Gastroesophageal sphincter (tissue), 4 donors: Measurements from ENCODE around the gene NRG2. TPM values are rescaled to one million over a fixed set of nuclear protein-coding genes. Genes with fewer than 3 reads are reported as not detected.

Experiments
- ATAC-seq: fragments of 150-250 bp; one replicate; pipeline ENCODE4 v1.9.1; 2016; ENCODE audit warnings: mild to moderate bottlenecking, moderate library complexity
- H3K27ac ChIP-seq, 4 donors: fragments of 200-600 bp; sonication (generic) in 3 of 4; 1 replicate in 3 of 4; 2 replicates in 1 of 4; pipeline ENCODE4 v1.5.1; 2016 to 2019
- H3K27me3 ChIP-seq: fragments of 200-600 bp; sonication (generic); one replicate; pipeline ENCODE4 v1.5.1; 2019
- H3K36me3 ChIP-seq, 2 donors: fragments of 200-600 bp; sonication (generic); one replicate each; pipeline ENCODE4 v1.5.1; 2019; ENCODE audit warnings: control low read depth in 1 of 2
- H3K4me1 ChIP-seq, 3 donors: fragments of 200-600 bp; sonication (generic); 1 replicate in 2 of 3; 2 replicates in 1 of 3; pipeline ENCODE4 v1.5.1; 2016 to 2019; ENCODE audit warnings: control low read depth in 2 of 3
- H3K4me3 ChIP-seq, 2 donors: fragments of 200-600 bp; sonication (generic); one replicate each; pipeline ENCODE4 v1.5.1; 2019; ENCODE audit warnings: mild to moderate bottlenecking in 1 of 2, moderate library complexity in 1 of 2
- H3K9me3 ChIP-seq, 3 donors: fragments of 200-600 bp; sonication (generic); one replicate each; pipeline ENCODE4 v1.5.1; 2017 to 2019; ENCODE audit warnings: control low read depth in 2 of 3
- CTCF ChIP-seq, 4 experiments: fragments of 200-600 bp in 2 of 4; fragments of 450-650 bp in 2 of 4; sonication (generic) in 1 of 4; IDR thresholded peaks; one replicate each; pipeline ENCODE4 v1.5.1; 2017 to 2019; ENCODE audit warnings: antibody characterized with exemption in 4 of 4, mild to moderate bottlenecking in 2 of 4, moderate library complexity in 2 of 4
- EP300 ChIP-seq: sonication (generic); formaldehyde crosslinking; IDR thresholded peaks from one replicate; pipeline ENCODE4 v1.6.1; 2017; ENCODE audit warnings: antibody characterized with exemption, mild to moderate bottlenecking
- POLR2A ChIP-seq, 2 donors: fragments of 450-650 bp; IDR thresholded peaks; one replicate each; pipeline ENCODE4 v1.6.1; 2017; ENCODE audit warnings: antibody characterized with exemption in 2 of 2, mild to moderate bottlenecking in 2 of 2, moderate library complexity in 1 of 2
- POLR2AphosphoS5 ChIP-seq: sonication (generic); formaldehyde crosslinking; IDR thresholded peaks from one replicate; pipeline ENCODE4 v1.6.1; 2017; ENCODE audit warnings: antibody characterized with exemption
- WGBS, 2 donors: methylation state at CpG; one replicate each; pipeline ENCODE4 v1.1.5; 2018; ENCODE audit warnings: low coverage in 1 of 2; 5-methylcytosine and 5-hydroxymethylcytosine counted together
- total RNA-seq, 4 donors: library from RNA; depleted of rRNA; stranded (reverse); fragments of >200 nt; gene quantifications; one replicate each; pipeline ENCODE4 v1.1.0, GENCODE V29; 2016

NRG2 gene
- total RNA-seq, 4 donors from 2014 or later = 3.2 to 7.6 (median 5.1) TPM

GRCh38 chr5:139951983-139952382 lies 91.1 kb downstream of the NRG2 start:
- no peak overlapping the region for H3K4me3 ChIP-seq
- H3K4me1 ChIP-seq = peaks cover 0 to 9% (median 0%) of the 10 kb centered on the region in 3 donors
- no peaks in the 10 kb centered on the region for H3K36me3 ChIP-seq
- ATAC-seq = no peak
- no peaks in the 10 kb centered on the region for H3K9me3 ChIP-seq
- H3K27me3 ChIP-seq = no peaks in the 10 kb centered on the region
- TF ChIP-seq POLR2A (IDR thresholded peaks at IDR 0.05) (no peak), CTCF (IDR thresholded peaks at IDR 0.05) (no peak), POLR2AphosphoS5 (no peak), EP300 (no peak)
- H3K27ac ChIP-seq = no peak overlapping the region
- WGBS, 2 donors = 40 to 50% methylated on average over 1 of the region's 1 CpG

- 60 to 90% methylated on average over 1 to 2 of the region's 6 CpGs for WGBS, 2 donors
- no peaks in the 10 kb centered on the region for H3K9me3 ChIP-seq
- no peak overlapping the region for H3K4me3 ChIP-seq
- TF ChIP-seq POLR2AphosphoS5 = no peak
- H3K27me3 ChIP-seq = no peaks in the 10 kb centered on the region
- H3K4me1 ChIP-seq = peaks cover 0 to 9% (median 0%) of the 10 kb centered on the region in 3 donors
- no peak for ATAC-seq
- no peaks in the 10 kb centered on the region for H3K36me3 ChIP-seq
- no peak overlapping the region for H3K27ac ChIP-seq
Observed at GRCh38 chr5:139951296-139951924, 91.7 kb downstream of the NRG2 start.

GRCh38 chr5:139950436-139950835 lies 92.7 kb downstream of the NRG2 start:
- H3K27me3 ChIP-seq = no peaks in the 10 kb centered on the region
- ATAC-seq = no peak
- H3K9me3 ChIP-seq = no peaks in the 10 kb centered on the region
- WGBS, 2 donors = 83% methylated on average over 2 of the region's 2 CpGs; no CpG with 5 or more reads in 1 of the 2 donors
- peaks cover 0 to 9% (median 0%) of the 10 kb centered on the region in 3 donors for H3K4me1 ChIP-seq
- H3K4me3 ChIP-seq = no peak overlapping the region
- H3K36me3 ChIP-seq = no peaks in the 10 kb centered on the region
- H3K27ac ChIP-seq = no peak overlapping the region
- no peak for TF ChIP-seq EP300
- TF ChIP-seq CTCF (IDR thresholded peaks at IDR 0.05) = no peak
- TF ChIP-seq POLR2A (IDR thresholded peaks at IDR 0.05) = no peak
- TF ChIP-seq POLR2AphosphoS5 = no peak

GRCh38 chr5:139949710-139950109 lies 93.4 kb downstream of the NRG2 start:
- Histone ChIP-seq H3K9me3 (no peaks in the 10 kb centered on the region), H3K27me3 (no peaks in the 10 kb centered on the region), H3K36me3 (no peaks in the 10 kb centered on the region), H3K4me1 (peaks cover 0 to 9% (median 0%) of the 10 kb centered on the region in 3 donors), H3K27ac (no peak overlapping the region), H3K4me3 (no peak overlapping the region)
- TF ChIP-seq CTCF (IDR thresholded peaks at IDR 0.05) (no peak), POLR2A (IDR thresholded peaks at IDR 0.05) (no peak), EP300 (no peak), POLR2AphosphoS5 (no peak)
- ATAC-seq = no peak
- 45 to 50% methylated on average over 1 of the region's 1 CpG for WGBS, 2 donors

- TF ChIP-seq CTCF (IDR thresholded peaks at IDR 0.05) = no peak
- no peak for TF ChIP-seq POLR2A (IDR thresholded peaks at IDR 0.05)
- TF ChIP-seq POLR2AphosphoS5 = no peak
- no peak for TF ChIP-seq EP300
- H3K9me3 ChIP-seq = peaks cover 0 to 7% (median 0%) of the 10 kb centered on the region in 3 donors
- no peak for ATAC-seq
- no peak overlapping the region for H3K4me3 ChIP-seq
- peaks cover 0 to 9% (median 0%) of the 10 kb centered on the region in 3 donors for H3K4me1 ChIP-seq
- no peaks in the 10 kb centered on the region for H3K27me3 ChIP-seq
- H3K27ac ChIP-seq = no peak overlapping the region
- no peaks in the 10 kb centered on the region for H3K36me3 ChIP-seq
Observed at GRCh38 chr5:139947727-139948126, 95.4 kb downstream of the NRG2 start.
